K562 (cell line): ENCODE measurements around the gene FAM187B. TPM values are rescaled to one million over a fixed set of nuclear protein-coding genes. Genes with fewer than 3 reads are reported as not detected.

Experiments
- ASH1L ChIP-seq: fragments of 450-650 bp; IDR thresholded peaks from 2 replicates; pipeline ENCODE4 v1.6.1; 2018; ENCODE audit warnings: borderline replicate concordance, mild to moderate bottlenecking, low read depth; ENCODE audit not compliant: partially characterized antibody
- BRF1 ChIP-seq: IDR thresholded peaks from 3 replicates; pipeline ENCODE4 v1.6.1; 2011; ENCODE audit warnings: borderline replicate concordance, mild to moderate bottlenecking; ENCODE audit not compliant: insufficient read length; ENCODE audit errors: extremely low read depth
- CBX1 ChIP-seq: sonication (generic); IDR thresholded peaks from 2 replicates; pipeline ENCODE4 v1.6.1; 2016; ENCODE audit warnings: antibody characterized with exemption, low read depth, mild to moderate bottlenecking
- E2F3 ChIP-seq: fragments of 250-450 bp; sonication (Bioruptor Pico); IDR thresholded peaks from 2 replicates; pipeline ENCODE4 v1.4.0; 2020; ENCODE audit warnings: mild to moderate bottlenecking
- ELF4 ChIP-seq: fragments of 450-650 bp; formaldehyde crosslinking; IDR thresholded peaks from 2 replicates; pipeline ENCODE4 v1.4.0; 2022; ENCODE audit warnings: missing genetic modification characterization
- ETV6 ChIP-seq, 3 experiments: fragments of 150-350 bp in 1 of 3; sonication (generic) in 1 of 3; formaldehyde crosslinking in 1 of 3; IDR thresholded peaks; 2 replicates each; pipeline versions ENCODE4 v1.6.1 to v1.8.0; 2014 to 2022; ENCODE audit warnings: borderline replicate concordance in 2 of 3, low read depth in 2 of 3, antibody characterized with exemption in 1 of 3, low read length in 1 of 3, mild to moderate bottlenecking in 1 of 3, missing genetic modification reagents in 1 of 3
- FOSL1 ChIP-seq: fragments of 200-800 bp; sonication (Bioruptor generic); conservative IDR thresholded peaks from 2 replicates; pipeline ENCODE4 v1.6.1; 2016; ENCODE audit warnings: missing genetic modification characterization, missing compliant biosample characterization
- MCM2 ChIP-seq: fragments of 450-650 bp; IDR thresholded peaks from 2 replicates; pipeline ENCODE4 v1.6.1; 2017; ENCODE audit warnings: low read depth, mild to moderate bottlenecking
- MEF2D ChIP-seq: conservative IDR thresholded peaks from 2 replicates; pipeline ENCODE4 v1.6.1; 2016; ENCODE audit warnings: low read depth, missing genetic modification characterization, missing compliant biosample characterization
- NR2F6 ChIP-seq: fragments of 450-650 bp; formaldehyde crosslinking; IDR thresholded peaks from 2 replicates; pipeline ENCODE4 v1.4.0; 2020; ENCODE audit warnings: mild to moderate bottlenecking
- PPARD ChIP-seq: fragments of 250-450 bp; sonication (Bioruptor Pico); IDR thresholded peaks from 2 replicates; pipeline ENCODE4 v1.8.0; 2022; ENCODE audit warnings: inconsistent platforms, mild to moderate bottlenecking, moderate library complexity
- RCOR1 ChIP-seq, 2 experiments: IDR thresholded peaks; 2 replicates each; pipeline ENCODE4 v1.6.1; 2012; ENCODE audit warnings: low read depth in 2 of 2, low read length in 2 of 2, borderline replicate concordance in 1 of 2, improper control_type of control experiment in 1 of 2
- RFX1 ChIP-seq: fragments of 450-650 bp; IDR thresholded peaks from 2 replicates; pipeline ENCODE4 v1.6.1; 2016; ENCODE audit warnings: mild to moderate bottlenecking, moderate library complexity
- SAP30 ChIP-seq: fragments of 200-600 bp; sonication (generic); IDR thresholded peaks from 2 replicates; pipeline ENCODE4 v1.6.1; 2012; ENCODE audit warnings: borderline replicate concordance, low read depth, mild to moderate bottlenecking, moderate library complexity, low read length, control low read depth, inconsistent platforms; ENCODE audit not compliant: insufficient read depth, poor library complexity, severe bottlenecking
- SNIP1 ChIP-seq: fragments of 450-650 bp; IDR thresholded peaks from 2 replicates; pipeline ENCODE4 v1.7.1; 2017; ENCODE audit warnings: low read depth, mild to moderate bottlenecking
- SP2 ChIP-seq: IDR thresholded peaks from 2 replicates; pipeline ENCODE4 v1.6.1; 2011; ENCODE audit warnings: mild to moderate bottlenecking, low read depth, low read length, moderate library complexity; ENCODE audit not compliant: poor library complexity, severe bottlenecking; ENCODE audit errors: extremely low read depth
- STAT5B ChIP-seq: fragments of 250-450 bp; sonication (Bioruptor Pico); IDR thresholded peaks from 2 replicates; pipeline ENCODE4 v1.8.0; 2021; ENCODE audit warnings: mild to moderate bottlenecking, inconsistent platforms
- SUPT5H ChIP-seq: fragments of 450-650 bp; IDR thresholded peaks from 2 replicates; pipeline ENCODE4 v1.6.1; 2016
- TCF3 ChIP-seq: sonication (generic); formaldehyde crosslinking; IDR thresholded peaks from 2 replicates; pipeline ENCODE4 v1.4.0; 2020; ENCODE audit warnings: mild to moderate bottlenecking, missing genetic modification reagents
- TGIF2 ChIP-seq: sonication (generic); formaldehyde crosslinking; IDR thresholded peaks from 2 replicates; pipeline ENCODE4 v1.8.1; 2022; ENCODE audit warnings: mild to moderate bottlenecking, missing genetic modification reagents, moderate library complexity
- YBX1 ChIP-seq: fragments of 450-650 bp; IDR thresholded peaks from 2 replicates; pipeline ENCODE4 v1.7.1; 2016; ENCODE audit warnings: mild to moderate bottlenecking
- ZNF140 ChIP-seq: fragments of 250-450 bp; sonication (Bioruptor Pico); IDR thresholded peaks from 2 replicates; pipeline ENCODE4 v1.8.0; 2021; ENCODE audit warnings: moderate library complexity, mild to moderate bottlenecking, inconsistent platforms
- ZNF146 ChIP-seq: IDR thresholded peaks from one replicate; pipeline ENCODE4 v1.6.1; 2018; ENCODE audit warnings: missing compliant biosample characterization; ENCODE audit not compliant: unreplicated experiment
- ZNF197 ChIP-seq: fragments of 200-800 bp; sonication (Bioruptor generic); IDR thresholded peaks from 2 replicates; pipeline ENCODE4 v1.6.1; 2016; ENCODE audit warnings: low read depth, missing genetic modification characterization, missing compliant biosample characterization
- ZNF324 ChIP-seq: fragments of 250-450 bp; sonication (Bioruptor Pico); IDR thresholded peaks from 2 replicates; pipeline ENCODE4 v1.4.0; 2020; ENCODE audit warnings: mild to moderate bottlenecking
- polyA plus RNA-seq, 8 experiments: library from polyadenylated mRNA; depleted of rRNA in 4 of 8; stranded (reverse) in 5 of 8; unstranded in 3 of 8; fragments of >200 nt; fragmentation: Nextera tagmentation in 2 of 8; fragmentation: Illumina TruSeq in 1 of 8; extraction: Ambion mirVana in 2 of 8; extraction: Trizol in 1 of 8; gene quantifications; 2 replicates each; pipeline versions ENCODE4 v1.2.1 to v1.2.3, GENCODE V29; 2011 to 2014; ENCODE audit warnings: inconsistent platforms in 1 of 8, missing spikeins in 1 of 8
- total RNA-seq, 7 experiments: library from RNA; depleted of rRNA in 6 of 7; stranded (reverse); fragments of >200 nt in 6 of 7; fragmentation: Illumina TruSeq in 2 of 7; extraction: Trizol in 2 of 7; gene quantifications; 2 replicates each; pipeline versions ENCODE4 v1.2.1 to v1.2.3, GENCODE V29; 2011 to 2021; ENCODE audit warnings: low replicate concordance in 1 of 7
- TF ChIP-seq, protein P1 (sequence below): fragments of 450-650 bp; formaldehyde crosslinking; IDR thresholded peaks from 2 replicates; pipeline ENCODE4 v1.4.0; 2020; ENCODE audit warnings: mild to moderate bottlenecking, moderate library complexity
- TF ChIP-seq, protein P2 (sequence below): fragments of 250-450 bp; sonication (Bioruptor Pico); IDR thresholded peaks from 2 replicates; pipeline ENCODE4 v1.8.0; 2022; ENCODE audit warnings: moderate library complexity, mild to moderate bottlenecking, inconsistent platforms

FAM187B gene
- total and polyA plus RNA-seq, 9 of the 15 experiments (the other 6 are each of a cell fraction or from before 2014, with no cell fraction given): 0.04 to 0.09 TPM; not detected in 7

DNA sequence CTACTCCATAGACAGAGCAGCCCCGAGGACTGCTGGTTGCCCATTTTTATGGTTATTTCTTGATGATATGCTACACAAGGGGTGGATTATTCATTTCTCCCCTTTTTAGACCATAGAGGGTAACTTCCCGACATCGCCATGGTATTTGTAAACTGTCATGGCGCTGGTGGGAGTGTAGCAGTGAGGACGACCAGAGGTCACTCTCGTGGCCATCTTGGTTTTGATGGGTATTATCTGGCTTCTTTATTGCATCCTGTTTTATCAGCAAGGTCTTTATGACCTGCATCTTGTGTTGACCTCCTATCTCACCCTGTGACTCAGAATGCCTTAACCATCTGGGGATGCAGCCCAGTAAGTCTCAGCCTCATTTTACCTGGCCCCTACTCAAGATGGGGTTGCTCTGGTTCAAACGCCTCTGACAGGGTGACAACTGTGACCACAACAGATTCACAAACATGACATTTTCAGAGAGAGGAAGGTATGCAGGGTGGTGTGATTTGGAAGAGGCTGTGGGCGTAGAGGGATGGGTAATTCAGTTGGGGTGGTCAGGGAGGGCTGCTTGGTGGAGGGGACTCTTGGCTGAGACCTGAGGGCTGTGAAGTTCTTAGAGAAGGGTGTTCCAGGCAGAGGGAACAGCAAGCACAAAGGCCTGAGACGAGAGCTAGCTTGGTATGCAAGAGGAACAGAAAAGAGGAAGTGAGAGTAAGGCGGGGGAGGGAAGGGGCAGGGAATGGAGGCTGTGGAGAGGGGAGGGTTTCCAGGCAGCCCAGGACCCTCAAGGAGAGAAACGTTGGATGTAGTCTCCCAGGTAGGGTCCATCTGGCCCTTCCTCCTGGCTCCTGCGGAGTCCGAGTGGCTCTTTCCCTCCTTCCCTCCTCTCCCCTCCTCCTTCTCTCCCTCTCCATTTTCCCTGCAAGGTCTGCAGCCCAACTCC is 23.5 kb downstream of the FAM187B start (continued):
- TF ChIP-seq ELF4 (CRISPR knock-in tag): peak; percentile 97
- TF ChIP-seq ZNF146 (CRISPR knock-in tag): no peak
- TF ChIP-seq, protein P1, sequence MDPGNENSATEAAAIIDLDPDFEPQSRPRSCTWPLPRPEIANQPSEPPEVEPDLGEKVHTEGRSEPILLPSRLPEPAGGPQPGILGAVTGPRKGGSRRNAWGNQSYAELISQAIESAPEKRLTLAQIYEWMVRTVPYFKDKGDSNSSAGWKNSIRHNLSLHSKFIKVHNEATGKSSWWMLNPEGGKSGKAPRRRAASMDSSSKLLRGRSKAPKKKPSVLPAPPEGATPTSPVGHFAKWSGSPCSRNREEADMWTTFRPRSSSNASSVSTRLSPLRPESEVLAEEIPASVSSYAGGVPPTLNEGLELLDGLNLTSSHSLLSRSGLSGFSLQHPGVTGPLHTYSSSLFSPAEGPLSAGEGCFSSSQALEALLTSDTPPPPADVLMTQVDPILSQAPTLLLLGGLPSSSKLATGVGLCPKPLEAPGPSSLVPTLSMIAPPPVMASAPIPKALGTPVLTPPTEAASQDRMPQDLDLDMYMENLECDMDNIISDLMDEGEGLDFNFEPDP (CRISPR knock-in tag): 0 out of 2 replicates have a peak, but pooled peaks have one; percentile 32
- no peak for TF ChIP-seq TGIF2 (CRISPR knock-in tag)
- peak; percentile 77; the same call in 1 of the 2 replicates for TF ChIP-seq ZNF324 (CRISPR knock-in tag)
- peak; percentile 98 for TF ChIP-seq MEF2D (tag)
- TF ChIP-seq SAP30: no peak
- TF ChIP-seq SP2: no peak
- no peak for TF ChIP-seq ETV6 (IDR thresholded peaks at IDR 0.05; ENCODE audit: borderline replicate concordance in 1 of 2, low read depth in 2 of 2, low read length in 1 of 2)
- TF ChIP-seq ETV6 (CRISPR knock-in tag; IDR thresholded peaks at IDR 0.05; ENCODE audit: borderline replicate concordance): no peak
- no peak for TF ChIP-seq BRF1
- peak in 1 of 2 experiments; percentile 85; a peak in 2 of 4 replicates for TF ChIP-seq RCOR1 (IDR thresholded peaks at IDR 0.05; ENCODE audit: borderline replicate concordance in 1 of 2, low read depth in 2 of 2, low read length in 2 of 2)
- TF ChIP-seq SNIP1: no peak
- peak; percentile 66; the same call in 1 of the 2 replicates for TF ChIP-seq NR2F6 (CRISPR knock-in tag)
- peak; percentile 96 for TF ChIP-seq E2F3 (CRISPR knock-in tag)
- peak; percentile 96 for TF ChIP-seq ZNF197 (CRISPR knock-in tag)
- TF ChIP-seq ASH1L: peak; percentile 14
- peak; percentile 82; the same call in 1 of the 2 replicates for TF ChIP-seq ZNF140 (CRISPR knock-in tag)
- peak; percentile 39; the same call in 1 of the 2 replicates for TF ChIP-seq RFX1
- TF ChIP-seq TCF3 (CRISPR knock-in tag): no peak
- TF ChIP-seq SUPT5H: 0 out of 2 replicates have a peak, but pooled peaks have one; percentile 35
- TF ChIP-seq FOSL1 (tag): peak; percentile 53
- TF ChIP-seq, protein P2, sequence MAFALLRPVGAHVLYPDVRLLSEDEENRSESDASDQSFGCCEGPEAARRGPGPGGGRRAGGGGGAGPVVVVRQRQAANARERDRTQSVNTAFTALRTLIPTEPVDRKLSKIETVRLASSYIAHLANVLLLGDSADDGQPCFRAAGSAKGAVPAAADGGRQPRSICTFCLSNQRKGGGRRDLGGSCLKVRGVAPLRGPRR (CRISPR knock-in tag): peak; percentile 94
- peak; percentile 54; the same call in 1 of the 2 replicates for TF ChIP-seq STAT5B (CRISPR knock-in tag)
- TF ChIP-seq CBX1: peak; percentile 98
- peak; percentile 80 for TF ChIP-seq PPARD (CRISPR knock-in tag)
- no peak for TF ChIP-seq MCM2
- TF ChIP-seq YBX1: no peak
